GM13976 (cell line): ENCODE measurements around the gene LRRC45.

Experiments used
- DNase-seq: peaks from one replicate; pipeline ENCODE4 v3.0.0; 2012; ENCODE audit warnings: low spot score
- CTCF ChIP-seq: IDR thresholded peaks from 2 replicates; pipeline ENCODE4 v1.5.1; 2012; ENCODE audit warnings: borderline replicate concordance, mild to moderate bottlenecking; ENCODE audit not compliant: insufficient read depth; ENCODE audit errors: extremely low read depth, missing control alignments, control extremely low read depth
- in situ Hi-C: fragments of 300-500 bp; cut with MboI; formaldehyde crosslinking; loops from one replicate; pipeline ENCODE4 v1.12.0; 2022; ENCODE audit warnings: low sequenced_read_pairs, mixed read lengths, inconsistent platforms; ENCODE audit not compliant: unreplicated experiment

Gene LRRC45

GRCh38 chr17:82039695-82040299, 16.7 kb downstream of the LRRC45 start:
- in situ Hi-C loops = no loop called here
- DNase-seq = no peak
- TF ChIP-seq CTCF = no peak

- in situ Hi-C loops = no loop called here
- DNase-seq = no peak
- TF ChIP-seq CTCF = no peak
These were observed 18.2 kb downstream of the LRRC45 start for GRCh38 chr17:82041144-82041814.

- in situ Hi-C loops = no loop called here
- no peak for DNase-seq
- no peak for TF ChIP-seq CTCF
These were observed 19.5 kb downstream of the LRRC45 start for GRCh38 chr17:82042649-82043048.

GRCh38 chr17:82043507-82043906, 20.4 kb downstream of the LRRC45 start:
- in situ Hi-C loops = no loop called here
- no peak for TF ChIP-seq CTCF
- DNase-seq = no peak

GRCh38 chr17:82045936-82046484, 22.9 kb downstream of the LRRC45 start:
- in situ Hi-C loops = no loop called here
- TF ChIP-seq CTCF = no peak

GRCh38 chr17:82046903-82047302, 23.8 kb downstream of the LRRC45 start:
- no peak for DNase-seq
- TF ChIP-seq CTCF = no peak
- in situ Hi-C loops = no loop called here

More at GRCh38 chr17:82045936-82046484, 22.9 kb downstream of the LRRC45 start:
- no peak for DNase-seq

GRCh38 chr17:82047379-82047778, 24.3 kb downstream of the LRRC45 start:
- no peak for TF ChIP-seq CTCF
- in situ Hi-C loops = no loop called here
- no peak for DNase-seq
